HG03135 (cell line): Measurements from ENCODE around the gene IGFALS.

Experiments used
- ATAC-seq: cut with Tn5 transposase; IDR thresholded peaks from one replicate; pipeline ENCODE4 v1.9.1; 2021; ENCODE audit warnings: mild to moderate bottlenecking, moderate library complexity; ENCODE audit not compliant: unreplicated experiment

IGFALS gene

DNA sequence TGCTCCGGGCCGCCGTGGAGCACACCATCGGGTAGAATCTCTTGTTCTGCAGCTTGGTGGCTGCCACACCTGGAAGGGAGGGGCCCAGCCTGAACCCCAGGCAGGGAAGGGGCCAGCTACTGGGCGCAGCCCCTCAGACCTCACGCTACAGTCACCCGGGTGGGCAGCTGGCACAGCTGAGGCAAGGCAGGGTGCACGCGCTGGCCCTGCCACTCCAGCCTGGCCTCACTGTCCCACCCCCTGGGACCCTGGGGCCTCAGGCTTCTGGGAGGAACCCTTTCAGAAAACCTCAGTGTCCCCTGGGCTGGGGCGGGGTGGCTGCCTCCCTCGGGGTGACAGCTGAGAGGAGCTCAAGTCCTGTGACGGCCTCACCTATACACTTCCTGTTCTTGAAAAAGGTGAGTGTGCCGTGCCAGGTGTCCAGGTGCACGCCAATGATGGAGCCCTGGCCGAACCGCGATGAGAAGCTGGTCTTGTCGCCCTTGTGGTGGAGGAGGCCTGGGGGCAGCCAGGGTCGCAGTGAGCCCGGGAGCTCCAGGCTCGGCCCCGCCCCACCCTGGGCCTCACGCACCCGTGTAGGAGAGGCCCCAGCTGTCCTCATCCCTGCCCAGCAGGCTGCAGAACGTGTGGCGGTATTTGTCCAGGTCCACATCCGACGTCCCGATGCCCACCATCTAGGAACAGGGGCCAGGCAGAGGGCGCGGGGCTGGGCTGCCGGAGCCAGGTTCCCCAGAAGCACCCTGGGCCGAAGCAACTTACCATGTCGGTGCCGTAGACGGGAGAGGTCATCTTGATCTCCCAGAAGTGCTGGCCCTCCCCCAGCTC is 15.9 kb downstream of the IGFALS start:
- no peak for ATAC-seq

DNA sequence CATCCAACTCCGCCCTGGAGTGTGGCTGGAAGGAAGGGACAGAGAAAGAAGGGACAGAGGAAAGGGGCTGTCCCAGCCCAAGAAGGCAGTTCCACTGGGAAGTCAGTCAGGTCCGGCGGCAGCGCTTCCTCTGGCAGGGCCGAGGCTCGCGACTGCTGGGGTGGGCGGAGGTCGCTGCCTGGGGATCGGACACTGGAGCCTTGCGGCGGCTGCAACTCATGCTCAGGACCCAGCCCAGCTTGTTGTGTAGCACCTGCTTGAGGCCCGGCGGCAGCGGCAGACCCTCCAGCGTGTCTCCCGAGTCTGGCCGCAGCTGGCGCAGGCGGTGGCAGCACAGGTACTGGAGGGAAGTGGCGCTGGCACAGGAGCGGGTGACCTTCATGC is 16.5 kb downstream of the IGFALS start:
- ATAC-seq: no peak

DNA sequence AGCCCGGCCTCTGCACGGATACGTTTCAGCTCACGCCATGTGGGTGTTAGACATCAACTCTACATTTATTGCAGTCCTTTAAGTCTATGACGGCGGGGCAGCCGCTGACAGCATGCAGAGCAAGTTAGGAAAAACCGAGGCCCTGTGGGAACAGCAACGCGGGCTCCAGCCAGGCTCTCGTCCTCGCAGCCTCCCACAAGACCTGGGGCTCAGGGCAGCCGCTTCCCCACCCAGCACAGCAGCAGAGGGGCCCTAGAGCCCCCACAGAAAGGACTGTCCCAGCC is 16.9 kb downstream of the IGFALS start:
- ATAC-seq: no peak

DNA sequence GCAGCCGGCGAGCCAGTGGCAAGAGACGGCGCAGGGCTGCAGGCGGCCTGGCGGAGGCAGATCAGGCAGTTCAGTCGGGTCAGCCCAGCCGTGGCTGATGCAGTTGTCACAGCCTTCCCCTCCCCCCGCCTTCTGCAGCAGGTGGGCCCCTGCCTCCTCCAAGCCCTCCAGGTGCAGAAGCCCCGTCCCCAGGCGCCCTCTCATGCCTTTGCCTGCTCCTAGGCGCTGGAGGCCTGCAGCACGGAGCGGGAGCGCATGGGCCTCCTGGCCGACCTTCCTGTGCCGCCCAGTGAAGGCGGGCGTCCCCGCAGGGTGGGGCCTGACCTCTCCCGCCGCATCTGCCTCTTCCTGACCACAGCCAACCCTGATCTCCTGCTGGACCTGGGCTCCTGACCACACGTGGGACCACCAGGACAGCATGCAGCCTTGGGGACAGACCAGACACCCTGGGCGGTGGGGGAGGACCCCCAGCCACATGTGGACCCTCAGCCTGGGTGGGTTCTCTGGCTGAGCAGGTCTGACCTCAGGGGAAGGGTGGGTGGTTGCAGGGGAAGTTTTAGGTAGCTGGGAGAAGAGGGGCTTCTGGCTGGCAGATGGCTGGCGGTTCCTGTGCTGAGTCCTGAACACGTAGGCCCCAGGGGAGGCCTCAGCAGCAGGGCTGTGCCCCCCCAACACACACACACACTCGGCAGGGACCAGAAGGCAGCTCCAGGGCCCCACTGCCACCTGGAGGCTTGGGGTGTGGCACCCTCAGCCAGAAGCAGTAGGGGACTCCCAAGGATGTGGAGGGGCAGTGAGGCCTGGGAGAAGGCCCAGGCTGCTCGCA is 17.4 kb downstream of the IGFALS start:
- no peak for ATAC-seq

- no peak for ATAC-seq
Measured at GRCh38 chr16:1775006-1775845, 18.3 kb downstream of the IGFALS start.

DNA sequence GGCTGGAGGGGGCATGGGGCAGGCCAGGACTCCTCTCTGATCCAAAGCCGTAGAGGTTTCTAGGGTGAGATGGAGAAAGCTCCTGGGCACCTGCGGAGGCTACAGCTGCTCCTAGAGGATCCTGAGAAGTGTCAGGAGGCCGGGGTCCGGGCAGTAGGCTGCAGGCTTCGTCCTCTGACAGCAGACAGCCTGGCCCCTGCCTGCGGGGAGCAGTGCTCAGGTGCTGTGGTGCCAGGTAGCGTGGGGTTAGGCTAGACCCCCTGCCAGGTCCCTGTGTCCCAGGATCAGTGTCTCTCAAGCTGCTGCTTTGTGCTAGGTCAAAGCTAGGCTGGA is 19.1 kb downstream of the IGFALS start:
- ATAC-seq: no peak

GRCh38 chr16:1773703-1774447 is 19.6 kb downstream of the IGFALS start:
- ATAC-seq: no peak

GRCh38 chr16:1772908-1773702 is 20.4 kb downstream of the IGFALS start, which contains the start of gene MRPS34:
Gene MRPS34 (minus strand): TSS chr16:1773134. CDS start chr16:1773119, 15 bp downstream.
- ATAC-seq: peak; percentile 51

DNA sequence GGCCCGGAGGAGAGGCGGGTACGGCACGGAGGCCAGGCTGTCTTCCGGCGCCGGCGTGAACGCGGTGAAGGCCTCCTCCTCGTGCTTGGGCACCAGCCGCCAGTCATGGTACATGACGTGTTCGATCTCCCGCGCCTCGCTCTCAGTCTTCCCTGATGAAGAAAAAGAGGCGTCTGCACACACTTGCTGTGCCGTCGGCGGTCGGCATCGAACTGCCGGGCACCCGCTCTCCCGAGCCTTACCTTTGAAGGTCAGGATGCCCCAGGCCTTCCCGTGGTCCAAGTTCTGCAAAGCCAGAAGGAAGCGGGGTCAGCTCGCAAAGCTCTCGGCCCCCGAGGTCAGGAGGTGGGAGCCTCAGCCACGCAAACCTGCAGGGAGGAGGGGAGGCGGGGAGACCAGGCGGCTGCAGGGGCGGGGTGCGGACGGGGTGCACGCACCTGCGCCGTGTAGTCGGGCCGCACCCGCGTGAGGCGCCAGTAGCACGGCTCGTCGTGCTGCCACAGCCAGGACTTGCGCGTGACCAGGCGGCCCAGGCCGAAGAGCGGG is 21.1 kb downstream of the IGFALS start, which contains the start of gene EME2:
EME2 (plus strand) TSS at position 449 of the 546 bp plus-strand sequence. CDS start 418 bp downstream, outside the sequence.
- peak; percentile 10 for ATAC-seq

DNA sequence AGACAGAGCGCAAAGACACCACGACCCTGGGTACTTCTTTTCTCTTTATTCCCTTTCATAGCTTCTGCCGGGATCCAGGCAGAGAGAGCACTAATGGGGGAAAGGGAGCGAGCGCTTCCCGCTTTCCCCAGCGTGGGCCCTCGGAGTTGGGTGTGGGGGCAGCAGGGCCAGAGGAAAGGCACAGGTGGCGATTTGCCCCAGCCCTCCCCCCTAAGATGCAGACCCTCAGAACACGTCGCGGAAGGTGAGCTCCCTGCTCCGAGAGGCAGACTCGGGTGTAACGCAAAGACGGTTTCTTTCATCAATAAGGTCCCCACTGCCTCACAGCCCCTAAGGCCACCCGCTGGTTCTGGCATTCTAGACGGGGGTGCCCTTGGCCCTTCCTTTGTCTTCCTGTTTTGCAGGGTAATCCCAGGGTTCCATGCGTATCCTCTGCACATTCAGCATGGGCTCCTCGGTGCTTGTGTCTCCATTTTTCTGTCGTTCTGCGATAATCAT is 21.6 kb downstream of the IGFALS start:
- ATAC-seq: no peak

DNA sequence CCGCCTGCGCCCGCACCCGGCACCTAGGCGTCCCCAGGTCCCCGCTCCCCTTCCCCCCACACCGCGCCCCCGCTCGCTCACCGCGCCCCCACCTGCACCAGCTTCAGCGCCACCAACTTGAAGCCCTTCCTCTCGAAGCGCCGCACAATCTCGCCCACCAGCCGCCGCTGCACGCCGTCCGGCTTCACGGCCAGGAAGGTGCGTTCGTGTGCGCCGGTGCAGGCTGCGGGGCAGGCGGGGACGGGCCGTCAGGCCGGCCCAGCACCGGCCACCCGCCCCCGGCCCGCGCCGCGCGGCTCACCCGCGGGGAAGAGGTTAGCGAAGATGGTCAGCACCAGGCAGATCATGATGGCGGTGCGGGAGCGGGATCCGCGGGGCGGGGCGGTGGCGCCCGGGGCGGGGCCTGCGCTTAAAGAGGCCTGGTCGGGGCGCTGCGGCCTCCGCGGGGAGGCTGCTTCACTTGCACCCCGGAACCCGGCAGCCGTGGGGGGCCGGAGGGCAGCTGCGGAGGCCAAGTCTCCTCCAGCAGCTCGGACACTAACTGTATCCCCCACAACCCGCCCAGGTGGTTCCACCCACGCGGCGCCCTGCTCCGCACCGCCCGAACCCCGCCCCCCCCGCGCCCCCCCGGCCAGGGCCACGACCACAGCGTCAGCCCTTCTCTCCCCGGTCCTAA is 22.2 kb downstream of the IGFALS start, which contains the start of gene NME3:
NME3 (minus strand) TSS at position 356 of the 676 bp plus-strand sequence; CDS start at position 347, 9 bp downstream.
- ATAC-seq: no peak

DNA sequence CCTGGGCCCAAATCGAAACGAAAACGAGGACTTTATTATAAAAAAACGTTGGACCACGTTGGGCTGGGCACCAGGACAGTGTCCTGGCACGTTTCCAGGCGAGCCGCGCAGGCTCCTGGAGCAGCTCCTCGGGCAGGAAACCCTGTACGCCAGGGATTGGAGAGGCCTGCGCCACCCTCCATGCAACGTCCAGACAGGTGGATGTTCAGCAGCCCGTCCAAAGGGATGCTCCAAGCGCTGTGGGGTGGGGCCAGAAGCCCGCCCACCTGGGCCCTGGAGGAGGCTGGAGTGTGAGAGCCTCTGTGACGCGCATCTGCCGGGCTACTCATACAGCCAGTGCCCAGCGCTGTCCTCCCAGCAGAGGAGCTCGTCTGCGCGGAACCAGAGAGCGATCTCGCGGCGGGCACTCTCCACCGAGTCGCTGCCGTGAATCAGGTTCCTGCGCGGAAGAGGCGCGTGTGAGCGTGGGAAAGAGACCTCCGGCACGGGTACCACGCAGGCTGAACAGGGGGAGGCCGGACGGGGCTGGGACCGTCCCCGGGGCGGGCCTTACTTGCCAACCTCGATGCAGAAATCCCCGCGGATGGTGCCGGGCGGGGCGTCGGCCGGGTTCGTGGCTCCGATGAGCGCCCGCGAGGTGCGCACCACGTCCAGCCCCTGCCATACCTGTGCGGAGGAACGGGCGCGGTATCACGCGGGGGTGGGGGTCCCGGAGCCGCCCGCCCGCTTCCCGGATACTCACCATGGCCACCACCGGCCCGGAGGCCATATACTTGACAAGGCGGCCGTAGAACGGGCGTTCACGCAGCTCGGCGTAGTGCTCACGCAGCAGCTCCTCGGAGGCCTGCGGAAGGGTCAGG is 22.9 kb downstream of the IGFALS start:
- ATAC-seq: no peak

DNA sequence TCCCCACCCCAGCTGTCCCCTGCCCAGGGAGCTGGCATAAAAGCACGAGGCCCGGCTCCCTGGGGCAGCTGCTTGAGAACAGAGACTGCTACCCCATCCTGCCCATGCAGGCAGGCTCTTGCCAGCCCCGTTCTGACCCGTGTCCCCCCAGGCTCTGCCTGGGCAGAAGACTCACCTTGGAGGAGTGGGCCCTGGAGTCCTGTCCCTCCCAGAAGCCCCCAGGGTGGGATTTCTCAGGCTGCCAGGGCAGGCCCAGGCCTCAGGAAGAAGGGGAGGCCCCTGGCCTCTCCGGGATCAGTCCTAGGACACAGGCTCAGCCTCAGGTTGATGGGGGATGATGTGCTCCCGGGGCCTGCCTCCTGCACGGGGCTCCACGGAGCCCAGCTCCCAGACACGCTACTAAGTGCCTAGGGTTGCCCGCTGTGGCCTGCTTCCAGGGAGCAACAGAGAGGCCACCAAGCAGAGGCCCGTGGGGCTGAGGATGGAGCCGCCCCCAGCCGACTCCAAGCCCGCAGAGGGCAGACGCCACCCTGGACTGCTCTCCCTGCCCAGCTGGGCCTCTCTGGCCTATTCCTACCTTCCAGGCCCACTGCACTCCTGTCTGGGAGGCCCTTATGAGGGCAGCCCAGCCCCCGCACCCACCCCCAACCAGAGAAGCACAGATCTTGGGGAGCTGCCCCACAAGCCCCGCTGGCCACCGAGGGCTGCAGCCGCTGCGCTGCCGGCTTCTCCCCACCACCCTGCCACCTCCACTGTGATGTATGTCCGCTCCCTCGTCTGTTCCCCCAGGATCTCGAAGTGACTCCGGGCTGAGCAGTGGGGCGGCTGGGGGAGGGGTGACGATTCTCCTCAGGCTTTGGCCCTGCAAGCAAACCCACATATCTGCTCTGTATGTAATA is 23.9 kb downstream of the IGFALS start:
- no peak for ATAC-seq

DNA sequence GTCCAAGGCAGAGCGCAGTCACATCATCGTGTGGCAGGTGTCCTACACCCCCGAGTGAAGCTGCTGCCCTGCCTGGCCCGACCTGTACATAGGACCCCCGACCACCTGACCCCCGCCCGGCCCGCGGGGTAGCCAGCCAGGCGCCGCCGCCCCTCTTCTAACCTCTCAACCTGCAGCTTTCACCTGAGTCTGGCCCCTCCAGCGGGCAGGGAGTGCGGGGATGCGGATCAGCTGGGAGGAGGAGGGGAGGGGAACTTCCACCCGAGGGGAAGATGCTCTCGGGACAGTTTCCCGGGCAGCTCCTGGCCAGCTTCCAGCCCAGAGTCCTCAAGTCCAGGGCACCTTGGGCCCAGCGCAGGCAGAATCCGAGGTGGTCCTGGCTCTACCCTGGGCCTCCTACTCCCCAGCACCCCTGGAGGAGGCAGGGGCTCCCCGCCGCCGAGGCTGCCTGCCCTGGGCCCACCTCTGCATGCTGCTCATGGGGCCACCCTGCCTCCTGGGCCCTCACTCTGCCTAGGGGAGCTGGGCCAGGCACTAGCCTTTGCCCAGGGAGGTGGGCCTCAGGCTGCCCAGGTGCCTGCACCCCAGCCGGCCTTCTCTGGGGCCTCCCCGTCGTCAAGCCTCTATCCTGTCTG is 24.6 kb downstream of the IGFALS start:
- no peak for ATAC-seq

GRCh38 chr16:1768061-1768766 is 25.3 kb downstream of the IGFALS start:
- no peak for ATAC-seq
